ENCODE measurements around the gene RREB1.

The RREB1 gene

GRCh38 chr6:7196019-7196402 lies 88.2 kb downstream of the RREB1 start:
- H3K27ac ChIP-seq: 0 out of 22 replicates have a peak overlapping the region, but pooled peaks of 1 of the 11 experiments have one; percentile 2
- H4K20me1 ChIP-seq: peaks cover 0 to 22% (median 4%) of the 10 kb centered on the region in 11 experiments; a peak in 7 of 22 replicates
- H3K4me3 ChIP-seq: no peak overlapping the region
- no peaks in the 10 kb centered on the region for H3K27me3 ChIP-seq
- peak overlapping the region in 1 of 11 experiments; percentile 37; a peak in 1 of 22 replicates for H3K9ac ChIP-seq
- H3K36me3 ChIP-seq: peaks cover 66 to 94% (median 73%) of the 10 kb centered on the region in 11 experiments
- H3K9me3 ChIP-seq (replicated peaks in 1 of 11): no peaks in the 10 kb centered on the region
- peaks cover 4 to 79% (median 9%) of the 10 kb centered on the region in 10 experiments for H3K4me1 ChIP-seq
- TF ChIP-seq Cebpa-rat (IDR thresholded peaks at IDR 0.05): no peak
- peak overlapping the region in 1 of 11 experiments; percentile 48; a peak in 2 of 22 replicates for H3K4me2 ChIP-seq

GRCh38 chr6:7196685-7197283 lies 89.0 kb downstream of the RREB1 start:
- Histone ChIP-seq H3K4me1 (peaks cover 10 to 85% (median 17%) of the 10 kb centered on the region in 10 experiments), H3K4me2 (peak overlapping the region in 2 of 11 experiments; percentile 90 to 95; a peak in 3 of 22 replicates), H3K9me3 (replicated peaks in 1 of 11) (no peaks in the 10 kb centered on the region), H3K4me3 (no peak overlapping the region), H3K9ac (peak overlapping the region in 1 of 11 experiments; percentile 27; a peak in 1 of 22 replicates), H4K20me1 (peaks cover 0 to 22% (median 4%) of the 10 kb centered on the region in 11 experiments; a peak in 7 of 22 replicates), H3K27me3 (no peaks in the 10 kb centered on the region), H3K36me3 (peaks cover 58 to 86% (median 66%) of the 10 kb centered on the region in 11 experiments), H3K27ac (no peak overlapping the region; a peak in 1 of 22 replicates)
- TF ChIP-seq Cebpa-rat (IDR thresholded peaks at IDR 0.05): no peak

DNA sequence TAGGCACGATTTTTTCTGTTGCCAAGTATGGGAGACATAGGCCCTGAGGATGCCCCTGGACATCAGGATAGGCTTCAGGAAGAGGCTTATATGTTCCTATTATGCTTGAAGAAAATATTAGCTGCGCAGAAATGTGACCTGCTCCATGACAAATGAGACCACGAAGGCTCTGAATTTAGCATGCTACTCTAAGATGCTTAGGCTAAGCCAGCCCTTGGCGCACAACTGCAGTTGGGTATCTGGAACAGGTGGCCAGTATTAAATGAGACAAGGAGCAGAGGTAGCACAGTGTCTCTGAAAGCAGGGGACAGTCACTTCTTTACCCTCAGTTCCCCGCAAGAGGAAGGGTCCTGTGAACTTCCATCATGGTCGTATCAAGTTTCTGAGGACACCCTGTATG lies 90.0 kb downstream of the RREB1 start:
- Histone ChIP-seq H3K4me2 (peak overlapping the region in 2 of 11 experiments; percentile 90 to 95; a peak in 4 of 22 replicates), H3K27me3 (no peaks in the 10 kb centered on the region), H3K4me1 (peaks cover 20 to 89% (median 26%) of the 10 kb centered on the region in 10 experiments), H3K9me3 (replicated peaks in 1 of 11) (no peaks in the 10 kb centered on the region), H3K4me3 (no peak overlapping the region), H4K20me1 (peaks cover 0 to 22% (median 6%) of the 10 kb centered on the region in 11 experiments; a peak in 8 of 22 replicates), H3K36me3 (peaks cover 54 to 78% (median 63%) of the 10 kb centered on the region in 11 experiments), H3K27ac (peak overlapping the region in 1 of 11 experiments; percentile 8; a peak in 1 of 22 replicates), H3K9ac (no peak overlapping the region)
- TF ChIP-seq Cebpa-rat (IDR thresholded peaks at IDR 0.05): no peak

DNA sequence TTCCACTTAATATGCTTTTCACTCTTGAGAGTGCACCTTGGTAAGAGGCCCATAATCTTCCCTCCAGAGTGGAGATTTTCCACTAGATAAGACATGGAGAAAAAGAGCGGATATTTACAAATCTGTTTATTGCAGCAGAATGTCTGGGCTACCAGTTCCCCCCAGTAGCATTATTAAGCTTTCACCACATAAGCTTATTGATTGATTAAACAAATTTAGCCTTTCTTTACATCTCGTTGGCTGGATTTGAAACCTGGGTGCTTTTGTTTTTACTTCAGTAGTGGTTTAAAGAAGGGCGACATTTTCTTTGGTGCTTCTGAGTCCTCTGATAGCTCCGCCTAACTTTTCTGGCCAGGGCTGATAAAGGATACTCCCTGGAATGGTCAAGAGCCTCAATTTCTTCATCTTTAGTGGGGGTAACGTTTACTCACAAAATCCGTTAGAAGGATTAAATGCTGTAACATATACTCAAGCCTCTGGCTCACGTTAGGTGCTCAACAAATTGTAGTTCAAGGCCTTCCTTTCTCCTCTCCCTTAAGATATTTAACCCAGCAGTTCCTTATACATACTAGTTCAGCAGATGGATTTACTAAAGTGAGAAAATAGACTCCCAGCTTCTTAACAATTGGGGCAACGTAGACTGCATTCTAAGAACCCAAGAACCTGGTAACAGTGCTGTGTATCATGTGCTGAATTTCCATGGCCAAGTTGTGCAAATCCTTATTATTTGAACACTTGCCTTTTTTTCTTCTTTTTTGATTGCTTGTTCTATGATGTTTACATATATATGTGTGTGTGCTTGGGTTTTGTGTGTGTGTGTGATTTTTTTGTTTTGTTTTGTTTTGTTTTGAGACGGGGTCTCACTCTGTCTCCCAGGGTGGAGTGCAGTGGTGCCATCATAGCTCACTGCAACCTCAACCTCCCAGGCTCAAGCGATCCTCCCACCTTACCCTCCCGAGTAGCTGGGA lies 91.4 kb downstream of the RREB1 start:
- peaks cover 49 to 78% (median 64%) of the 10 kb centered on the region in 11 experiments for H3K36me3 ChIP-seq
- no peak overlapping the region for H3K4me3 ChIP-seq
- H3K4me1 ChIP-seq: peaks cover 20 to 95% (median 34%) of the 10 kb centered on the region in 10 experiments
- H4K20me1 ChIP-seq: peaks cover 0 to 15% (median 6%) of the 10 kb centered on the region in 11 experiments; a peak in 8 of 22 replicates
- peak overlapping the region in 2 of 11 experiments; percentile 26 to 68; a peak in 2 of 22 replicates for H3K9ac ChIP-seq
- no peak for TF ChIP-seq Cebpa-rat (IDR thresholded peaks at IDR 0.05)
- H3K27me3 ChIP-seq: no peaks in the 10 kb centered on the region
- peak overlapping the region in 3 of 11 experiments; percentile 60 to 88 (median 87); a peak in 5 of 22 replicates for H3K27ac ChIP-seq
- peak overlapping the region in 3 of 11 experiments; percentile 90 to 95 (median 90); a peak in 6 of 22 replicates for H3K4me2 ChIP-seq
- no peaks in the 10 kb centered on the region for H3K9me3 ChIP-seq (replicated peaks in 1 of 11)

DNA sequence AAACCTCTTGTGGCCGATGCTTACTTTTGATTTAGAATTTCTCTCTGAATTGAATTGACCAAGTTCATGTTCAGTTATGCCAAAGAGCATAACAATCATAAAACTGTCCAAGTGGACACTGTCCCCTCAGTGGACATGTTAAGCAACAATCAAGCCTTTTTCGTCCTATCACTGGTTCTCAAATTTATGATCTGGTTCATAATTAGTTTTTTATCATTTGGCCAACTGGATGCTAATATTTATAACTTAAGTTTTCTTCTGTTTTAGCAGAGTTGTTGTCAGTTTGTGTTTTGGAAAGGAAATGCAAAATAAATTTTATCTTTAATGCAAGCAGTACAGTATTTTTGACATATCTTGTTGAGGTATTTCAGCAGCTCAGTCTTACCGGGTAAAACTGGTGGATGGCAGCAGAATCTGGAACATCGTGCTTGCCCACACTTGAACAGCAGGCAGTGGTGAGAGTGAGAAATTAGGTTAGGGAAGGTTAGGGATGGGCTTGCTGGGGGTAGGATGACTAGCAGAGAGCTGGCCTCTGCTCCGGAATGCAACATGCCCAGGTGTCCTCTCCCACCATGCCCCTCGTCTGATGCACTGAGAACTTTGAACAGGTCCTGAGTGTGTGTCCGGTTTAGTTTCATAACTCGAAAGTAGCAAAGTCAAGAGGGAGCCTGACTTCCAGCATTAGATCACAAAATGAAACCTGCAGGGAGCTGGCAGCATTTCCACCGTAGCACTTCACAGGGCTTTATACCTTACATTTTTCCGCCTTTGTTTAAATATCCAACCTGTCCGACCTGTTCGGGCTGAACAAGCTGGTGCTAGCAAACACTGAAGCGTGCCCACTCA lies 93.1 kb downstream of the RREB1 start:
- peaks cover 49 to 78% (median 65%) of the 10 kb centered on the region in 11 experiments for H3K36me3 ChIP-seq
- H3K27me3 ChIP-seq: no peaks in the 10 kb centered on the region
- peak overlapping the region in 5 of 11 experiments; percentile 9 to 70 (median 52); a peak in 5 of 22 replicates for H3K9ac ChIP-seq
- TF ChIP-seq Cebpa-rat (IDR thresholded peaks at IDR 0.05): no peak
- H3K4me2 ChIP-seq: peak overlapping the region; percentile 24 to 95 (median 86)
- H3K27ac ChIP-seq: peak overlapping the region in 9 of 11 experiments; percentile 2 to 88 (median 60); a peak in 15 of 22 replicates
- peak overlapping the region in 3 of 10 experiments; percentile 20 to 27 (median 23); a peak in 2 of 20 replicates for H3K4me3 ChIP-seq
- H3K9me3 ChIP-seq (replicated peaks in 1 of 11): no peaks in the 10 kb centered on the region
- peaks cover 0 to 6% (median 2%) of the 10 kb centered on the region in 11 experiments; a peak in 6 of 22 replicates for H4K20me1 ChIP-seq
- H3K4me1 ChIP-seq: peaks cover 20 to 97% (median 34%) of the 10 kb centered on the region in 10 experiments

DNA sequence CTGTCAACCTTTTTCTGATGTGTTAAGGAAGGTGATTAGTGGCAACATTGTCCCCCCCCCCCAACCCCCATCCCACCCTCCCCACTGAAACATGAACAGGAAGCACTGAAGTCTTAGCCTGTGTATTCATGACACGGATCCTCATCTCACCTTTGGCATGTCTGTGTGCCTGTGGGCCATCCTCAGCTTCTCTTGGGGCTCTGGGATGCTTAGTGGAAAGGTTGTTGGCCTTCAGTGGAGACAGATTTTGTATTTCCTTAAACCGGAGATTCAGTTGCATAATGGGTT lies 93.6 kb downstream of the RREB1 start:
- Histone ChIP-seq H4K20me1 (peaks cover 0 to 6% (median 0%) of the 10 kb centered on the region in 11 experiments; a peak in 4 of 22 replicates), H3K4me2 (peak overlapping the region; percentile 59 to 95 (median 86)), H3K9ac (peak overlapping the region in 10 of 11 experiments; percentile 30 to 80 (median 62); a peak in 16 of 22 replicates), H3K4me3 (peak overlapping the region in 6 of 10 experiments; percentile 15 to 46 (median 29); a peak in 5 of 20 replicates), H3K4me1 (peaks cover 20 to 96% (median 35%) of the 10 kb centered on the region in 10 experiments), H3K36me3 (peaks cover 50 to 78% (median 68%) of the 10 kb centered on the region in 11 experiments), H3K9me3 (replicated peaks in 1 of 11) (no peaks in the 10 kb centered on the region), H3K27ac (peak overlapping the region; percentile 51 to 89 (median 81)), H3K27me3 (no peaks in the 10 kb centered on the region)
- TF ChIP-seq Cebpa-rat (IDR thresholded peaks at IDR 0.05): no peak

GRCh38 chr6:7201732-7202541 lies 94.2 kb downstream of the RREB1 start:
- peak overlapping the region in 6 of 10 experiments; percentile 15 to 46 (median 30); a peak in 8 of 20 replicates for H3K4me3 ChIP-seq
- H3K4me1 ChIP-seq: peaks cover 20 to 96% (median 36%) of the 10 kb centered on the region in 10 experiments
- H3K36me3 ChIP-seq: peaks cover 51 to 78% (median 69%) of the 10 kb centered on the region in 11 experiments
- H3K9ac ChIP-seq: peak overlapping the region in 10 of 11 experiments; percentile 30 to 80 (median 63); a peak in 19 of 22 replicates
- H3K27ac ChIP-seq: peak overlapping the region; percentile 61 to 89 (median 81)
- no peaks in the 10 kb centered on the region for H3K27me3 ChIP-seq
- no peak for TF ChIP-seq Cebpa-rat (IDR thresholded peaks at IDR 0.05)
- peak overlapping the region; percentile 59 to 95 (median 86) for H3K4me2 ChIP-seq
- no peaks in the 10 kb centered on the region for H3K9me3 ChIP-seq (replicated peaks in 1 of 11)
- H4K20me1 ChIP-seq: peaks cover 0 to 9% (median under 1%) of the 10 kb centered on the region in 11 experiments; a peak in 6 of 22 replicates

All from BLaER1 treated with 17β-estradiol and CSF1 and Interleukin-3, amounts not matched to agents 10 nM and 100 nM (cell line).